ENCODE results near the gene ZMYND8.

The ZMYND8 gene

GRCh38 chr20:47239719-47240067 lies 116.8 kb downstream of the ZMYND8 start:
- H3K4me3 ChIP-seq (ENCODE audit: low read depth, low read length): no peak overlapping the region
- DNase-seq (ENCODE audit: low read depth): no peak
- TF ChIP-seq CTCF (IDR thresholded peaks at IDR 0.05; ENCODE audit: control insufficient read depth, extremely low read depth, insufficient read depth): no peak

GRCh38 chr20:47238780-47239718 lies 117.5 kb downstream of the ZMYND8 start:
- H3K4me3 ChIP-seq (ENCODE audit: low read depth, low read length): no peak overlapping the region
- TF ChIP-seq CTCF (IDR thresholded peaks at IDR 0.05; ENCODE audit: control insufficient read depth, extremely low read depth, insufficient read depth): no peak
- no peak for DNase-seq (ENCODE audit: low read depth)

GRCh38 chr20:47237715-47238114 lies 118.8 kb downstream of the ZMYND8 start:
- no peak for TF ChIP-seq CTCF (IDR thresholded peaks at IDR 0.05; ENCODE audit: control insufficient read depth, extremely low read depth, insufficient read depth)
- DNase-seq (ENCODE audit: low read depth): no peak

GRCh38 chr20:47236639-47236900 lies 119.9 kb downstream of the ZMYND8 start:
- TF ChIP-seq CTCF (IDR thresholded peaks at IDR 0.05; ENCODE audit: control insufficient read depth, extremely low read depth, insufficient read depth): no peak
- no peak for DNase-seq (ENCODE audit: low read depth)
- no peak overlapping the region for H3K4me3 ChIP-seq (ENCODE audit: low read depth, low read length)

More at GRCh38 chr20:47237715-47238114, 118.8 kb downstream of the ZMYND8 start:
- H3K4me3 ChIP-seq (ENCODE audit: low read depth, low read length): no peak overlapping the region

GRCh38 chr20:47235853-47236638 lies 120.5 kb downstream of the ZMYND8 start:
- no peak for TF ChIP-seq CTCF (IDR thresholded peaks at IDR 0.05; ENCODE audit: control insufficient read depth, extremely low read depth, insufficient read depth)
- no peak for DNase-seq (ENCODE audit: low read depth)
- no peak overlapping the region for H3K4me3 ChIP-seq (ENCODE audit: low read depth, low read length)

- no peak for TF ChIP-seq CTCF (IDR thresholded peaks at IDR 0.05; ENCODE audit: control insufficient read depth, extremely low read depth, insufficient read depth)
- no peak for DNase-seq (ENCODE audit: low read depth)
- no peak overlapping the region for H3K4me3 ChIP-seq (ENCODE audit: low read depth, low read length)
These were observed 121.4 kb downstream of the ZMYND8 start for GRCh38 chr20:47235111-47235510.
